RPMI7951 (cell line): ENCODE results near the gene ELMOD2. TPM values are rescaled to one million over a fixed set of nuclear protein-coding genes. Genes with fewer than 3 reads are reported as not detected.
A peak's percentile ranks its signal among the peaks of the same experiment; 100 is the strongest.

Source experiments
- DNase-seq: peaks from one replicate; pipeline ENCODE4 v3.0.0-alpha.2; 2012; ENCODE audit warnings: low read depth
- total RNA-seq: library from RNA; depleted of rRNA; stranded (reverse); fragments of >200 nt; shearing (Covaris generic); gene quantifications from 2 replicates; pipeline ENCODE4 v1.2.3, GENCODE V29; 2014; rRNA removed

The ELMOD2 gene
- total RNA-seq, 1 experiment from 2014 or later = 26.1 TPM

GRCh38 chr4:140581078-140581477 is 57.1 kb downstream of the ELMOD2 start:
- DNase-seq = no peak

- DNase-seq = no peak
Measured at GRCh38 chr4:140584439-140584838, 60.5 kb downstream of the ELMOD2 start.

- no peak for DNase-seq
Measured at GRCh38 chr4:140595065-140595464, 71.1 kb downstream of the ELMOD2 start.

GRCh38 chr4:140600408-140600807 is 76.4 kb downstream of the ELMOD2 start:
- no peak for DNase-seq

GRCh38 chr4:140602714-140603113 is 78.7 kb downstream of the ELMOD2 start:
- DNase-seq = no peak

GRCh38 chr4:140603286-140603685 is 79.3 kb downstream of the ELMOD2 start:
- peak; percentile 18 for DNase-seq

Other genes with a start within 250 kb of the ELMOD2 start
- 57.7 and 80.4 TPM in 2 replicates for gene SCOC, start 150.5 kb upstream of the ELMOD2 start, total RNA-seq
- 1.3 TPM in 1 of 2 replicates, not detected in the other for gene CLGN, start 96.5 kb upstream of the ELMOD2 start, total RNA-seq
- not detected in 2 replicates for gene MGAT4D, start 25.9 kb upstream of the ELMOD2 start, total RNA-seq
- gene UCP1, start 44.8 kb downstream of the ELMOD2 start, total RNA-seq = not detected in 2 replicates
- 7.2 and 9.9 TPM in 2 replicates for gene TBC1D9, start 232.2 kb downstream of the ELMOD2 start, total RNA-seq